K562 (cell line): ENCODE measurements around the gene PLEK2. TPM values are rescaled to one million over a fixed set of nuclear protein-coding genes. Genes with fewer than 3 reads are reported as not detected.

ENCODE experiments used
- ATF7 ChIP-seq: fragments of 450-650 bp; IDR thresholded peaks from 2 replicates; pipeline ENCODE4 v1.7.1; 2014; ENCODE audit warnings: mild to moderate bottlenecking, moderate library complexity
- C11orf30 ChIP-seq: fragments of 450-650 bp; IDR thresholded peaks from 2 replicates; pipeline ENCODE4 v1.6.1; 2016; ENCODE audit warnings: low read depth, mild to moderate bottlenecking
- CBX1 ChIP-seq: sonication (generic); IDR thresholded peaks from 2 replicates; pipeline ENCODE4 v1.6.1; 2016; ENCODE audit warnings: antibody characterized with exemption, low read depth, mild to moderate bottlenecking
- FOSL1 ChIP-seq: fragments of 200-800 bp; sonication (Bioruptor generic); conservative IDR thresholded peaks from 2 replicates; pipeline ENCODE4 v1.6.1; 2016; ENCODE audit warnings: missing genetic modification characterization, missing compliant biosample characterization
- IRF2 ChIP-seq: sonication (generic); formaldehyde crosslinking; IDR thresholded peaks from 2 replicates; pipeline ENCODE4 v1.8.1; 2022; ENCODE audit warnings: mild to moderate bottlenecking, missing genetic modification reagents
- JUNB ChIP-seq: fragments of 450-650 bp; formaldehyde crosslinking; conservative IDR thresholded peaks from 2 replicates; pipeline ENCODE4 v1.4.0; 2020; ENCODE audit warnings: mild to moderate bottlenecking
- KAT8 ChIP-seq: fragments of 450-650 bp; IDR thresholded peaks from 2 replicates; pipeline ENCODE4 v1.6.1; 2016; ENCODE audit warnings: low read depth, mild to moderate bottlenecking
- KDM1A ChIP-seq, 2 experiments: fragments of 450-650 bp; IDR thresholded peaks; 2 replicates each; pipeline ENCODE4 v1.6.1; 2016; ENCODE audit warnings: mild to moderate bottlenecking in 2 of 2
- ZFPM2 ChIP-seq: fragments of 250-450 bp; sonication (Bioruptor Pico); IDR thresholded peaks from 2 replicates; pipeline ENCODE4 v1.5.1; 2022; ENCODE audit warnings: mild to moderate bottlenecking
- ZNF175 ChIP-seq: fragments of 200-800 bp; sonication (Bioruptor generic); IDR thresholded peaks from 2 replicates; pipeline ENCODE4 v1.6.1; 2016; ENCODE audit warnings: low read depth, mild to moderate bottlenecking, missing genetic modification characterization, missing compliant biosample characterization
- ZNF311 ChIP-seq: fragments of 250-450 bp; sonication (Bioruptor Pico); IDR thresholded peaks from 2 replicates; pipeline ENCODE4 v1.4.0; 2020; ENCODE audit warnings: mild to moderate bottlenecking, moderate library complexity
- ZNF316 ChIP-seq: fragments of 450-650 bp; IDR thresholded peaks from 2 replicates; pipeline ENCODE4 v1.6.1; 2016
- ZNF551 ChIP-seq: fragments of 250-450 bp; sonication (Bioruptor Pico); IDR thresholded peaks from 2 replicates; pipeline ENCODE4 v1.5.0; 2021; ENCODE audit warnings: mild to moderate bottlenecking, moderate library complexity
- ZNF76 ChIP-seq: fragments of 250-450 bp; sonication (Bioruptor Pico); IDR thresholded peaks from 2 replicates; pipeline ENCODE4 v1.4.0; 2020; ENCODE audit warnings: mild to moderate bottlenecking, moderate library complexity, borderline replicate concordance
- polyA plus RNA-seq, 8 experiments: library from polyadenylated mRNA; depleted of rRNA in 4 of 8; stranded (reverse) in 5 of 8; unstranded in 3 of 8; fragments of >200 nt; fragmentation: Nextera tagmentation in 2 of 8; fragmentation: Illumina TruSeq in 1 of 8; extraction: Ambion mirVana in 2 of 8; extraction: Trizol in 1 of 8; gene quantifications; 2 replicates each; pipeline versions ENCODE4 v1.2.1 to v1.2.3, GENCODE V29; 2011 to 2014; ENCODE audit warnings: inconsistent platforms in 1 of 8, missing spikeins in 1 of 8
- total RNA-seq, 7 experiments: library from RNA; depleted of rRNA in 6 of 7; stranded (reverse); fragments of >200 nt in 6 of 7; fragmentation: Illumina TruSeq in 2 of 7; extraction: Trizol in 2 of 7; gene quantifications; 2 replicates each; pipeline versions ENCODE4 v1.2.1 to v1.2.3, GENCODE V29; 2011 to 2021; ENCODE audit warnings: low replicate concordance in 1 of 7
- TF ChIP-seq, protein P1 (sequence below): fragments of 450-650 bp; formaldehyde crosslinking; IDR thresholded peaks from 2 replicates; pipeline ENCODE4 v1.4.0; 2020; ENCODE audit warnings: mild to moderate bottlenecking, mixed read lengths
- TF ChIP-seq, protein P2 (sequence below), 3 experiments: IDR thresholded peaks in 2 of 3; conservative IDR thresholded peaks in 1 of 3; 2 replicates each; pipeline ENCODE4 v1.5.1; 2011 to 2012; ENCODE audit warnings: low read length in 3 of 3, mild to moderate bottlenecking in 3 of 3, control low read depth in 2 of 3, improper control_type of control experiment in 1 of 3, inconsistent platforms in 1 of 3, low read depth in 1 of 3, mixed read lengths in 1 of 3, moderate library complexity in 1 of 3; ENCODE audit not compliant: insufficient read depth in 2 of 3
- TF ChIP-seq, protein P3 (sequence below), 2 experiments: fragments of 450-650 bp in 1 of 2; sonication (generic) in 1 of 2; formaldehyde crosslinking in 1 of 2; IDR thresholded peaks in 1 of 2; conservative IDR thresholded peaks in 1 of 2; 2 replicates each; pipeline versions ENCODE4 v1.6.1 to v1.8.1; 2016 to 2023; ENCODE audit warnings: mild to moderate bottlenecking in 2 of 2, moderate library complexity in 2 of 2, inconsistent platforms in 1 of 2, missing genetic modification reagents in 1 of 2
- TF ChIP-seq, protein P4 (sequence below): sonication (generic); formaldehyde crosslinking; IDR thresholded peaks from 2 replicates; pipeline ENCODE4 v1.8.0; 2023; ENCODE audit warnings: mild to moderate bottlenecking, missing genetic modification reagents
- TF ChIP-seq, protein P5 (sequence below): sonication (generic); formaldehyde crosslinking; IDR thresholded peaks from 2 replicates; pipeline ENCODE4 v1.8.0; 2023; ENCODE audit warnings: mild to moderate bottlenecking, missing genetic modification reagents

The PLEK2 gene
- total and polyA plus RNA-seq, 9 of the 15 experiments (the other 6 are each of a cell fraction or from before 2014, with no cell fraction given) = not detected

DNA sequence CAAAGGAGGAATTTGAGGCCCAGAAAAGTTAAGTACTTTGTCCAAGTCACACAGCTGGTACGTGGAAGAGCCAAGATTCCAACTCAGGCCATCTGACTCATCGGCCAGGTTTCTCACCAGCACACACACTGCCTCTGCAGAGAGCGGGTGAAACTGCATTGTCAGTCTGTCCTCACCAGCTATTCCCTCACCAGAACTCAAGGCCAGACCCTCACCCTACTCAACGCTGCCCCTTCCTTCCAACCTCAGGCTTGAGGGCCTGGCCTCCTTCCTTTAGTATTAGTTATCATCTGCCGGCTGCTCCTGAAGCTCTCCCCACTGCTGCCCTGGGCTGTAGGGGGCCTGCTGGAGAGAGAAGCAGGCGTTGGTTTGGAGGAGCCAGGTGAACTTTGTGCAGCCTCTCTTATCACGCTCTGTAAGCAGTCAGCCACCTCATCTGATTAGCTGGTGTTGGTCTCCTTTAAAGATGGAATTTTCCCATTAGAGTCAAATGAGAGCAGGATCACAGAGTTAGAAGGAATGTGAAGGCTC, 16.6 kb upstream of the PLEK2 start (continued):
- TF ChIP-seq ZNF551 (no peak), ZNF316 (0 out of 2 replicates have a peak, but pooled peaks have one; percentile 2), C11orf30 (peak; percentile 16; the same call in 1 of the 2 replicates), FOSL1 (tag) (peak; percentile 71), JUNB (CRISPR knock-in tag) (no peak), ZNF311 (CRISPR knock-in tag) (no peak), KDM1A (IDR thresholded peaks at IDR 0.05) (peak in 1 of 2 experiments; percentile 35; a peak in 1 of 4 replicates), IRF2 (CRISPR knock-in tag) (no peak), KAT8 (no peak), ZNF76 (CRISPR knock-in tag) (no peak), ZNF175 (CRISPR knock-in tag) (no peak), ATF7 (no peak), ZFPM2 (CRISPR knock-in tag) (no peak), CBX1 (no peak)
- TF ChIP-seq, protein P1, sequence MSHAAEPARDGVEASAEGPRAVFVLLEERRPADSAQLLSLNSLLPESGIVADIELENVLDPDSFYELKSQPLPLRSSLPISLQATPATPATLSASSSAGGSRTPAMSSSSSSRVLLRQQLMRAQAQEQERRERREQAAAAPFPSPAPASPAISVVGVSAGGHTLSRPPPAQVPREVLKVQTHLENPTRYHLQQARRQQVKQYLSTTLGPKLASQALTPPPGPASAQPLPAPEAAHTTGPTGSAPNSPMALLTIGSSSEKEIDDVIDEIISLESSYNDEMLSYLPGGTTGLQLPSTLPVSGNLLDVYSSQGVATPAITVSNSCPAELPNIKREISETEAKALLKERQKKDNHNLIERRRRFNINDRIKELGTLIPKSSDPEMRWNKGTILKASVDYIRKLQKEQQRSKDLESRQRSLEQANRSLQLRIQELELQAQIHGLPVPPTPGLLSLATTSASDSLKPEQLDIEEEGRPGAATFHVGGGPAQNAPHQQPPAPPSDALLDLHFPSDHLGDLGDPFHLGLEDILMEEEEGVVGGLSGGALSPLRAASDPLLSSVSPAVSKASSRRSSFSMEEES (CRISPR knock-in tag) = no peak
- TF ChIP-seq, protein P2, sequence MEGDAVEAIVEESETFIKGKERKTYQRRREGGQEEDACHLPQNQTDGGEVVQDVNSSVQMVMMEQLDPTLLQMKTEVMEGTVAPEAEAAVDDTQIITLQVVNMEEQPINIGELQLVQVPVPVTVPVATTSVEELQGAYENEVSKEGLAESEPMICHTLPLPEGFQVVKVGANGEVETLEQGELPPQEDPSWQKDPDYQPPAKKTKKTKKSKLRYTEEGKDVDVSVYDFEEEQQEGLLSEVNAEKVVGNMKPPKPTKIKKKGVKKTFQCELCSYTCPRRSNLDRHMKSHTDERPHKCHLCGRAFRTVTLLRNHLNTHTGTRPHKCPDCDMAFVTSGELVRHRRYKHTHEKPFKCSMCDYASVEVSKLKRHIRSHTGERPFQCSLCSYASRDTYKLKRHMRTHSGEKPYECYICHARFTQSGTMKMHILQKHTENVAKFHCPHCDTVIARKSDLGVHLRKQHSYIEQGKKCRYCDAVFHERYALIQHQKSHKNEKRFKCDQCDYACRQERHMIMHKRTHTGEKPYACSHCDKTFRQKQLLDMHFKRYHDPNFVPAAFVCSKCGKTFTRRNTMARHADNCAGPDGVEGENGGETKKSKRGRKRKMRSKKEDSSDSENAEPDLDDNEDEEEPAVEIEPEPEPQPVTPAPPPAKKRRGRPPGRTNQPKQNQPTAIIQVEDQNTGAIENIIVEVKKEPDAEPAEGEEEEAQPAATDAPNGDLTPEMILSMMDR (IDR thresholded peaks at IDR 0.05 in 2 of 3, conservative IDR thresholded peaks at IDR 0.05 in 1 of 3; ENCODE audit: insufficient read depth in 2 of 3, low read depth in 1 of 3, low read length in 3 of 3) = 0 out of 6 replicates have a peak, but pooled peaks of 2 of the 3 experiments have one; percentile 5 to 16
- TF ChIP-seq, protein P3, sequence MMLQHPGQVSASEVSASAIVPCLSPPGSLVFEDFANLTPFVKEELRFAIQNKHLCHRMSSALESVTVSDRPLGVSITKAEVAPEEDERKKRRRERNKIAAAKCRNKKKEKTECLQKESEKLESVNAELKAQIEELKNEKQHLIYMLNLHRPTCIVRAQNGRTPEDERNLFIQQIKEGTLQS (IDR thresholded peaks at IDR 0.05) = peak; percentile 65
- TF ChIP-seq, protein P3 (CRISPR knock-in tag; conservative IDR thresholded peaks at IDR 0.05) = no peak
- TF ChIP-seq, protein P4, sequence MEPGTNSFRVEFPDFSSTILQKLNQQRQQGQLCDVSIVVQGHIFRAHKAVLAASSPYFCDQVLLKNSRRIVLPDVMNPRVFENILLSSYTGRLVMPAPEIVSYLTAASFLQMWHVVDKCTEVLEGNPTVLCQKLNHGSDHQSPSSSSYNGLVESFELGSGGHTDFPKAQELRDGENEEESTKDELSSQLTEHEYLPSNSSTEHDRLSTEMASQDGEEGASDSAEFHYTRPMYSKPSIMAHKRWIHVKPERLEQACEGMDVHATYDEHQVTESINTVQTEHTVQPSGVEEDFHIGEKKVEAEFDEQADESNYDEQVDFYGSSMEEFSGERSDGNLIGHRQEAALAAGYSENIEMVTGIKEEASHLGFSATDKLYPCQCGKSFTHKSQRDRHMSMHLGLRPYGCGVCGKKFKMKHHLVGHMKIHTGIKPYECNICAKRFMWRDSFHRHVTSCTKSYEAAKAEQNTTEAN = no peak
- TF ChIP-seq, protein P5, sequence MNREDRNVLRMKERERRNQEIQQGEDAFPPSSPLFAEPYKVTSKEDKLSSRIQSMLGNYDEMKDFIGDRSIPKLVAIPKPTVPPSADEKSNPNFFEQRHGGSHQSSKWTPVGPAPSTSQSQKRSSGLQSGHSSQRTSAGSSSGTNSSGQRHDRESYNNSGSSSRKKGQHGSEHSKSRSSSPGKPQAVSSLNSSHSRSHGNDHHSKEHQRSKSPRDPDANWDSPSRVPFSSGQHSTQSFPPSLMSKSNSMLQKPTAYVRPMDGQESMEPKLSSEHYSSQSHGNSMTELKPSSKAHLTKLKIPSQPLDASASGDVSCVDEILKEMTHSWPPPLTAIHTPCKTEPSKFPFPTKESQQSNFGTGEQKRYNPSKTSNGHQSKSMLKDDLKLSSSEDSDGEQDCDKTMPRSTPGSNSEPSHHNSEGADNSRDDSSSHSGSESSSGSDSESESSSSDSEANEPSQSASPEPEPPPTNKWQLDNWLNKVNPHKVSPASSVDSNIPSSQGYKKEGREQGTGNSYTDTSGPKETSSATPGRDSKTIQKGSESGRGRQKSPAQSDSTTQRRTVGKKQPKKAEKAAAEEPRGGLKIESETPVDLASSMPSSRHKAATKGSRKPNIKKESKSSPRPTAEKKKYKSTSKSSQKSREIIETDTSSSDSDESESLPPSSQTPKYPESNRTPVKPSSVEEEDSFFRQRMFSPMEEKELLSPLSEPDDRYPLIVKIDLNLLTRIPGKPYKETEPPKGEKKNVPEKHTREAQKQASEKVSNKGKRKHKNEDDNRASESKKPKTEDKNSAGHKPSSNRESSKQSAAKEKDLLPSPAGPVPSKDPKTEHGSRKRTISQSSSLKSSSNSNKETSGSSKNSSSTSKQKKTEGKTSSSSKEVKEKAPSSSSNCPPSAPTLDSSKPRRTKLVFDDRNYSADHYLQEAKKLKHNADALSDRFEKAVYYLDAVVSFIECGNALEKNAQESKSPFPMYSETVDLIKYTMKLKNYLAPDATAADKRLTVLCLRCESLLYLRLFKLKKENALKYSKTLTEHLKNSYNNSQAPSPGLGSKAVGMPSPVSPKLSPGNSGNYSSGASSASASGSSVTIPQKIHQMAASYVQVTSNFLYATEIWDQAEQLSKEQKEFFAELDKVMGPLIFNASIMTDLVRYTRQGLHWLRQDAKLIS (CRISPR knock-in tag) = no peak
